HG02973 (cell line): Measurements from ENCODE around the gene INF2.

ENCODE experiments used
- ATAC-seq: cut with Tn5 transposase; IDR thresholded peaks from one replicate; pipeline ENCODE4 v1.9.1; 2021; ENCODE audit warnings: moderate library complexity; ENCODE audit not compliant: unreplicated experiment

INF2 gene

DNA sequence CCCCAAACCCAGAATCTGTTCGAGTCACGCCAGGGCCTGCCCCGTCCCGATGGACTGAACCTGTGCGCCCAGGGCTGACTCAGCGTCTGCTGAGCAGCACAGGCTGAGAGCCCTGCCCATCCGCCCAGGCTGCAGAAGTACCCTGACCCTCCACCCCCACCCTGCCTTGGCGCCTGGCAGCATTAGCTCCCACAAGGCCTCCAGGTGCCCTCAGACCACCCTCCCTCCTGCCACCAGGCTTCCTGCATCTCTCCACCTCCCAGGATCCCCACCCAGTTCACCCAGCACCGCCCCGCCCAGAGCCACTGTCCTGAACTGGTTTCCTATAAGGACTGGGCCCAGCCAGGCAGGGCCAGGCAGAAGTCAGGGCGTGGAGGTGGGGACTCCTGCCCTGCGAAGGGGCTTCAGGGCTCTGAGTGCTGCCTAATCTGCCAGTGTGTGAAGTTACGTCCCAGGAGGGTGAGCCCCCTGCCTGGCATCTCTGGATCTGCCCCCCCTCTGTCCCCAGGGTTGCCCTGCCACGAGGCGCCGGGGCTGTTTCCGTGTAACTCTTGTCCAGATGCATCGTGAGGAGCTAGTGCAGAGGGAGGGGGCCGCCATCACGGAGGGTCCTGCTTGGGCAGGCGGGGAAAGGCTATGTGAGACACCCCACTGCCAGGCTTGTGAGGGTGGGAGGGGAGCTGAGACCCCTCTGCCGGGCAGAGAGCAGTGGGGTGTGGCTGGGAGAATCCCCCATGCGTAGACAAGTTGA lies 43.7 kb downstream of the INF2 start:
- ATAC-seq = no peak

DNA sequence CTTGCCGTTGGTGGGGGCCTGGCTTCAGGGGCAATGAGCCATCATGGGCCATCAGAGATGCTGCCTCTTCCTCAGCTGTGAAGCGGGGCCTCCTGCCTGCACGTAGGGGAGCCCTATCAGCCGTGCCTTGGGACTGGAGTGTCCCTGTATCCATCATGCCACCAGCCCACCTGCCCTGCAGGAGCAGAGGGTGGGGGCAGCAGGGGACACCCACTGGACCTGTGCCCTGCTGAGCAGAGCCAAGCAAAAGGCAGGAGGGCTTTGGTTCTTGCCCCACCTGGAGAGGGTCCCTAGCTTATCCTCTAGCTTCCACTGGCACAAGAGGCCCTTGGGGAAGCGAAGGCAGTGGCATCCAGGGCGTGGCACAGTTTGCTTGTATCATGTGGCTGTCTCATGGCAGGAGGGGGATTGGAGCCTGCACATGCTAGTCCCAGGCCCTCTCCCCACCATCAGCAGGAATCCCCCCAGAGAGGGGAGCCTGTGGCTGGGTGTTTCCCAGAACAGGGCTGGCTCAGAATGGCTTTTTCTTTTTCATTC lies 44.7 kb downstream of the INF2 start:
- no peak for ATAC-seq

DNA sequence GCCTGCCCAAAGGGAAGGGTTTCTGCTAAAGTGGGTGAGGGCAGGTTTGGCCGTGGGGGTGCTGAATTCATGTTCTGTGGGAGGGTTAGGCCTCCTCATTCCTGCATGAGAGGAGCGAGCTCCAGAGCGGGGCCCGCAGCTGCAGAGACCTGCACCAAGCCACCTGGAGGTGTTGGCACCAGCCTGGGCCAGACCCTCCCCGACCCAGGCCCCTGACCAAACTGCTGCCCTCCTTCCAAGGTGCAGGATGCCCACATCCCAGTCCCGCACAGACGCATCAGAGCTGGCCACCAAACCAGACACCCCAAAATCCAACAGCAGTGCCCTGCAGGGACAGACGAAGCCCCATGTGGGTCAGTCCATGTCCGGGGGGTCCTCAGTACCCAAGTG lies 45.2 kb downstream of the INF2 start:
- no peak for ATAC-seq

DNA sequence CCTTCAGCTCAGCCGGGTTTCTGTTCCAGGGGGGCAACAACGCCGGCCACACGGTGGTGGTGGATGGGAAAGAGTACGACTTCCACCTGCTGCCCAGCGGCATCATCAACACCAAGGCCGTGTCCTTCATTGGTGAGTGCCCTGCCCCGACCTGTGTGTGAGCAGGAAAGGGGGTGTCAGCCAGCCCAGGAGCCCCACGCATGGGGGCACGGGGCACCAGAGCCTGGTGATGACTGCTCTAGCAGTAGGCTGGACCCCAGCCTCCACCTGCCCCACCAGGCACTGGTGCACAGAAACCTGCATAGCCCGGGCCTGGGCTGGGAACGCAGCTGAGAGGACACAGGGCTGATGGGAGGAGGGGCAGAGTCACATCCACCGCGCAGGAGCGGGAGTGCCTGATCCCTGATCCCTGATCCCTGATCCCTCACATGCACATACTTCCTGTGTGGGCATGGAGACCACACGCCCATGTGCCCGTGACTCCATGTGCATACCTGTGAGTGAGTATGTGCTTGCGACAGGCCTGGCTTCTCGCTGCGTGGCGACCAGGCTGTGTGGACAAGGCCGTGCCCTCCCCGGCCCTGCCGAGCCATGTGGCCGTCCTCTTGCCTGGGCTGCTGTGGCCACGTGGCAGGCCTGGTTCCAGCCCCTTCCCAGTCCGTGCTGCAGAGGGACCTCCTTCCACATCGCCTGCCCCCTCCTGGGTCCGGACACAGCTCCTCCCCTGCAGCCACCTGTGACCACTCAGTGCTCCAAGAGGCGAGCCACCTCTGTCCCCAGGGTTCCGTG lies 45.8 kb downstream of the INF2 start:
- no peak for ATAC-seq

DNA sequence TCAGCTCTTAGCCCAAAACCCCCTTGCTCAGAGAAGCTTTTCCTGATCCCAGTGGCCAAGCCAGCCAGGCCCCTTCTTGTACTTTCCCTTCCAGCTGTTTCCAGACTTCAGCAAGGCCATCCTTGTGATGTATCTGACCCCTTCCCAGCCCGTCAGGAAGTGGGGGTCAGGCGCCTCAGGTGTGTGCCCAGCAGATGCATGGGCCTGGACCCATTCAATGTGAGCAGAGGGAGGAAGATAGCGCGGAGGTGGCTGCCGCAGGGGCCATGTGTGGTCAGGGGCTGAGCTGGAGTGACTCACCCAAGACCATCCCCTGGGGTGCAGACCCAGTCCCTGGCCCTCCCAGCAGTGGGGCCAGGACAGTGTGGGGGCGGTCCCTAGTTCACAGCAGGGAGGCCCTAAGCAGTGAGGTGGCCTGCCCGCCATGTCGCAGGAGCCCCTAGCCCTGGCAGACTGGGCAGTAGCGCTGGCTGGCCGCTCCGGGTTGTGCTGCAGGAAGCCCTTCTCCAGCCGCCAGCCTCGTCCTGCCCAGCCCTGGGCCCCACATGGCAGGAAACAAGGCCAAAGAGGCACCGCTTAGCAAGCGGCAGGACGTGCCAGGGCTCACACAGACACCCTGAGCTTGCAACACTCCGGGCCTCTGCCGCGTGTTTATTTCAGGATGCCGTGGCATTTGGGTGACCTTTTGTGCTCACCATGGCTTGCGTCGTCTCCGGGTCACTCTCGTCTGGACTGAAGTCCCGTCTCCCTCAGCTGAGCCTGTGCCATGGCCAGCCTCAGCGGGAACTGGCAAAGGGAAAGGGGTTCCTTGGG lies 46.6 kb downstream of the INF2 start:
- no peak for ATAC-seq

DNA sequence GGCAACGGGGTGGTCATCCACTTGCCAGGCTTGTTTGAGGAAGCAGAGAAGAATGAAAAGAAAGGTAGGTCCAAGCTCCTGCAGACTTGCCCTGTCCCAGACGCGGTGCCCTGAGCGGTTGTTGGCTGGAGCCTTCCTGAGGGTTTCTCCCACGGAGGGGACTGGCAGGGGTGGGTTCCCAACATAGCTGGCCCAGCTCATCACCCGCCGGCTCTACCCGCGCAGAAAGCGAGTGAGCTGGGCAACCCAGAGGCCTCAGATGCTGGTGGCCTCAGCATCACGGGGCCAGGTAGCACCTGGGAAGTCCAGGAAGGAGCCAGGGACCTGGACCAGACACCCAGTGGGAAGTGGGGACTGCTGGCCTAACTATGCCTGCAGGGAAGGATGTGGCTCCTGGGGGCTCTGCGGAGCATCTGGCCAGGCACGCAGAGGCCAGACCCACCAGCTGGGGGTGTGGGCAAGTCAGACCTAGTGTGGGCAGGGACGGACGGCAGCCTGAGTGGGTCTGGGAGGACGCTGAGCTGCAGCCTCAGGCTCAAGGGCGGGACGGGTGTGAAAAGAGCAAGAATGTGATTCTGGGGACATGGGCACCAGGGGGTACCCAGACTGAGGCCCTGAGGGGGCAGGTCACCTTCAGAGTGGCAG lies 49.1 kb downstream of the INF2 start:
- ATAC-seq = no peak

DNA sequence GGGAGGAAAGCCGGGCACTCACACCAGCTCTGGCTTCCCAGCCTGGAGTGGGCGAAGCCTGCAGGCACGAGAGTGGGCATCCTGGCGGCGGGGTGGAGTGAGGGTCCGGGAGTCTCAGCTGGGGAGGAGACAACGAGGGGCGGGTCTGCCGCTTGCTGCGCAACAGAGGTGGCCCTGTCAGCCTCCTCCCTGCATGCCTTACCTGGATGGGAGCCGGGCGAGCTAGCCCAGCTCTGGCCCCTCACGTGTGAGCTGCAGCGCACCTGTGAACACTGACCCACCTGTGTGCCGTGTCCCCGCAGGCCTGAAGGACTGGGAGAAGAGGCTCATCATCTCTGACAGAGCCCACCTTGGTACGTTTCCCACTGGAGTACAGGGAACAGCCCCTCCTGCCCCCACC lies 49.6 kb downstream of the INF2 start:
- ATAC-seq = no peak

DNA sequence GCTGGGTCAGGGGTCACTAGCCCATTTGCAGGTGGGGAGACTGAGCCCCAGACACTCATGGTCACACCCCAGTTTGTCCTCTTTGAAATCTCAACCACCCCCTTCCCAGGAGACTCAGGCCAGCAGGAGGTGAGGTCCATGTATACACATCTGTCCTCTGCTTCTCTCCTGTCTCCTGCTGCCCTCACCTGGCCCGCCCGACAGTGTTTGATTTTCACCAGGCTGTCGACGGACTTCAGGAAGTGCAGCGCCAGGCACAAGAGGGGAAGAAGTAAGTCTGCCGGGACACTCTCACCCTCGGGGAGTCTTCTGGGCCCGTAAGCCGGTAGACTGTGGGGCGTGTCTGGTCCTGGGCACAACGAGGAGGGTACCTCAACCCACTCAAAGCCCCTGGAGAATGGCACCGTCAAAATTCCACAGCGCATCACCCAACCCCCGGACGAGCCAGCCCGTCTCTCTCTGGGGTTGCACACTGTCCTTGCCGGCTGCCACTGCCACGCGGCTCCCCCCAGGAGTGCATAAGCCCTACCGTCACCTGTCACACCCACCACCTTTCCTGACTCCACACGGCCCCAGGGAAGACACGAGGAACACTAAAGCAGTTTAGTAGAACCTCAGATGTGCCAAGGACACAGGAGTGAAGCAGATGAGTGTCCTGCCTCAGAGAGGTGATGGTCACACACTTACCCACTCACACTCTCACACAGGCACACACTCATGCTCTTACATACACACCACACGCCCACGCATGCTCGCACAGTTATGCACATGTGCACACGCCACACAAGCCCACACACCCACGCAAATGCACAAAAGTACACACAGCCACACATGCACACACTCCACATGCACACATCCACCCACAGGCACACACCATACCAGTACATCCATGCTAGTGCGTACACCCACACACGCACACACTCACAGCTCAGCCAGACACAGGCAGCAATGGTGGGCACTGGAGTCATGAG lies 50.4 kb downstream of the INF2 start:
- ATAC-seq = no peak

DNA sequence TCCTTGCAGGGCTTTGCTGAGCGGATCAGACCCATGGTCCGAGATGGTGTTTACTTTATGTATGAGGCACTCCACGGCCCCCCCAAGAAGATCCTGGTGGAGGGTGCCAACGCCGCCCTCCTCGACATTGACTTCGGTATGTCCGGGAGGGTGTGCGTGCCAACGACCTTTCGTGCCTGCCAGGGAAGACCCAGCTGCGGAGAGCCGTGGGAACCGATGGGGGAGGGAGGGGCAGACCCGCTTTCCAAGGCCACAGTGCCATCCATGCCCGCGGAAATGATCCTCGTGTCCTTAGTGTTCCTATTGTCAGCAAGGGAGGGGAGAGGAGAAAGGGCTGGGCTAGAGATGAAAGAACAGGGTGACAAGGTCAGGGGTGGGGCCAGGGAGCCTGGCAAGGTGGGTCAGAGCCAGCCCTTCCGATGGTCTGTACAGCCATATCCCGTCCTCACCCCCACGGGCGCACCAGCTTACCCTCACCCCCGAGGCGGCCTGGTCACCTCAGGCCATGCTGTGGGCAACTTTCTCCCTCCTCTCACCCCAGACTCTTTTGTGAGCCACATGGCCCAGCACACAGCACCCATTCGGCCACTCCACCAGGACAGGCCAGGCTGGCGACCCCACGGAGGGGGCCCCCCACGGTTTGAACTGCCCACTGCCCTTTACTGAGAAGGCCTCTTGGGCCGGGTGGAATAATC lies 51.8 kb downstream of the INF2 start:
- no peak for ATAC-seq

DNA sequence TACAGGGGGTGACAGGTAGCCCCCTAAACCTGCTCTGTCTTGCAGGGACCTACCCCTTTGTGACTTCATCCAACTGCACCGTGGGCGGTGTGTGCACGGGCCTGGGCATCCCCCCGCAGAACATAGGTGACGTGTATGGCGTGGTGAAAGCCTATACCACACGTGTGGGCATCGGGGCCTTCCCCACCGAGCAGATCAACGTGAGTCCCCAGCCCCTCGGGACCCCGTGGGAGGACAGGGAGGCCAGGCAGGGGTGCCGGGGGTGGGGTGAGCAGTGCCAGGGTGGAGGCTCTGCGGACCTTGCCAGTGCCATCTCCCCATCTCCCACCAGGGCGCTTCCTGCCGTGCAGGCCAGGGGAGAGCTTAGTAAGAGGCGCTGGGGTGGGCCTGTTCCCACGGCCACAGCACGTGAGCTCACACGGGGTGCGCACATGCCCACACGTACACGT lies 52.4 kb downstream of the INF2 start:
- ATAC-seq = no peak

DNA sequence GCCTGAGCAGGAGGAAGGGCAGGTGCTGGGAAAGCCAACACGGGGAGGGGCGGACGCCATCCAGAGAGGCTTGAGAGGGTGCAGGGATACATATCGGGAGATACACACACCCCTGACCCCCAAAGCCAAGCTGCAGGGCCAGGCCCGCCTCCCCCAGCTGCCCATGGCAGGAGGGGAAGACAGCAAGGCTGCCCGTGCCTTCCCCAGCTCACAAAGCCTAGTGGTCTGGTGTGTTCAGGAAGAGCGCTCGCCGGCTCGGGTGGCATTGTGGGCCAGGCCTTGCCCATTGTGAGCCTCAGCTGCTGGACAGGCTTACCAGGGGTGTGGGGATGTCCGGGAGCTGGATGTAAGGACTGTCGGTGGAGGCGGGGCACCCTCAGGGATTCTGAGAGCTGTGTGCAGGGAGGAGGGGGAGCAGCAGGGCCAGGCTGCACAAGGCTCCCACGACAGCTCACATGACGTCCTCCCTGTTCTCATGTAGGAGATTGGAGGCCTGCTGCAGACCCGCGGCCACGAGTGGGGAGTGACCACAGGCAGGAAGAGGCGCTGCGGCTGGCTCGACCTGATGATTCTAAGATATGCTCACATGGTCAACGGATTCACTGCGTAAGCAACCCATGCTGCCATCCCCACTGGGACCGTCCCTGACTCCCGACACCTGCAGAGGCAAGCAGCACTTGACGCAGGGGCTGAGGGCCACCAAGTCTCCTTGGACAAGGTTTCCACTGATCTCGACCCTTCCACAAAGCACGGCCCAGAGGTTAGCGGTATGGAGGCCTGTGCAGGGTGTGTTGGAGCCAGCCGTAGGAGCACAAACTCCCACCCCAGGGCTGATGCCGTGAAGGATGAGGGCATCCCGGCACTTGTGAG lies 53.4 kb downstream of the INF2 start:
- ATAC-seq = no peak

DNA sequence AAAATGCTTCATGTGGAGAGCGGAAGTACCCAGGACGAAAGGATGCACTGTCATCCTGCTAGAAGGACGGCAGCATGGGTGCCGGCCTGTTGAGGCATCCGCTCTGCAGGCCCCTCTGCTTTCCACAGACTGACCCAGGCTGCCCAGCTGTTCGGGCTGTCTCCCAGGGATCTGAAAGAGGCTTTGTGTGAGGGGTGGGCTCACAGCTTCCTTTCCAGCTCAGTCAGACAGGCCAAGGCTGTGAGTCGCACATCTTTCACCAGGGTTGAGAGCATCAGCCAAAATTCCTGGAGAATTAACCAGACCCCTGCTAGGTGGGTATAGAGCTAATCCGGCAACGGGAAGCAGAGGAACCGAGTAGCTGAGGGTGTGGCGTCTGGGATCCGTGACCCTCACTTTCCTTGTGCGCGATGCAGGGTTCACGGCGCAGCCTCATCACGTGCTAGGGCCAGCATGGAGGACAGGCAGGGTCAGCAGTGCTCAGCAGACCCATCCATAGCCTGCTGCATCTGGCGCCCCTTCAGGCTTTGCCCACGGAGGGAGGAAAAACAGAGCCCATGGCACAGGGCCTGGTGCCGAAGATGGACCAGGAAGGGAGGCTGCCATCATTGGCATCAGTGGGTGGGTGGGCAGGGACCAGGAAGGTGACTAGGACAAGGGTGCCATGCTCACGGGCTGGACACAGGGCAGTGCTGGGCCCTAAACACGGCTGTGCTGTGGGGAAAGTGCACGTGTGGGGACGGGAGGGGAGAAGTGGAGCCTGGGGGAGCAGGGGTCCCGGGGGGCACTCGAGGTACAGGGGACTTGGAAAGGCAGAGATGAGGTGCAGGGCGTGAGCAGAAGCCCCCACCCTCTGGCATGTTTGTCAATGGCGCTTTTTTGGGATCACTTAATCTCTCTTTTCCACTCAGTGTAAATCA lies 54.3 kb downstream of the INF2 start:
- ATAC-seq = no peak

DNA sequence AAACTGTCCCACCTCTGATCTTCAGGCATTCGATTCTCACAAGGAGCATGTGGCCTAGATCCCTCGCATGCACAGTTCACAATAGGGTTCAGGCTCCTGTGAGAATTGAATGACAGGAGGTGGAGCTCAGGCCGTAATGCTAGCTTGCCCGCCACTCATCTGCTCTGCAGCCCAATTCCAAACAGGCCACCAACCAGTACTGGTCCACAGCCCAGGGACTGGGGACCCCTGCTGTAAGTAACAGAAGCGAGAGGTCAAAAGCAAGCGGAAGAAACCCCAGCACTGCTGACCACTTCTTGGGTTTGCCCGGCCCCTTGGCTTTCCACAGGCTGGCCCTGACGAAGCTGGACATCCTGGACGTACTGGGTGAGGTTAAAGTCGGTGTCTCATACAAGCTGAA lies 55.1 kb downstream of the INF2 start:
- ATAC-seq = no peak

DNA sequence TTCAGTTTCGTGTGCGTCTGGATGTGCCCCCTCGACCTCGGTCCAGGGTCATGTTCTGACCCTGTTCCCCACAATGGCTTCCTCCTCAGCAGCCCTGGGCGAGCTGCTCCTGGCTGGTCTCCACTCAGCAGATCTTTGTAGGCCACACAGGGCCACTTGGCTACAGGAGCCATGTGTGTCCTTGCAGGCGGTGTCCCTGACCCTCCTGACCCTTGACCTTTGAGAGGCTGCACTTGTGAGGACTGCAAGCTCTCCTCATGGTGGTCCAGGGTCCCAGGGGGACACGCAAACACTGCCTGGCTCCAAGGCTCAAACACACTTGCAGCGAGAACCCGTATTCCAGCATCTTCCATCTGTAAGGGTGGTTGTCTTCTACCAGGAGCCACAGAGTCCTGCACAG lies 56.0 kb downstream of the INF2 start:
- ATAC-seq = no peak

DNA sequence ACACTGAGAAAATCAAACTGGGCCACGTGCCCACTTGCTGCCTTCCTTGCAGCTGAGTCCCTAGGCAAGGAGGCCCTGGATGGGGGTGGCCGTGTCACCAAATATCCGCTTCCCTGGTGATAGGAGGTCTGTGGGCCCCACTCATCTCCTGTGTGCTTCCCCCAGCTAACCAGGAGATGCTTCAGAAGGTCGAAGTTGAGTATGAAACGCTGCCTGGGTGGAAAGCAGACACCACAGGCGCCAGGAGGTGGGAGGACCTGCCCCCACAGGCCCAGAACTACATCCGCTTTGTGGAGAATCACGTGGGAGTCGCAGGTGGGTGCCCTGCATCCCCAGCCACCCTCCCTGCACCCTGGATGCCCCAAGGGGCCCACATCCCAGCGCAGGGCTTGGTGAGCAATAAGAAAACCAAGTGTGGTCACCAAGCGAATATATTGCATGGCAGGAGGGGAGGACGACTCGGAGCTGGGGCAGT lies 56.7 kb downstream of the INF2 start:
- no peak for ATAC-seq

DNA sequence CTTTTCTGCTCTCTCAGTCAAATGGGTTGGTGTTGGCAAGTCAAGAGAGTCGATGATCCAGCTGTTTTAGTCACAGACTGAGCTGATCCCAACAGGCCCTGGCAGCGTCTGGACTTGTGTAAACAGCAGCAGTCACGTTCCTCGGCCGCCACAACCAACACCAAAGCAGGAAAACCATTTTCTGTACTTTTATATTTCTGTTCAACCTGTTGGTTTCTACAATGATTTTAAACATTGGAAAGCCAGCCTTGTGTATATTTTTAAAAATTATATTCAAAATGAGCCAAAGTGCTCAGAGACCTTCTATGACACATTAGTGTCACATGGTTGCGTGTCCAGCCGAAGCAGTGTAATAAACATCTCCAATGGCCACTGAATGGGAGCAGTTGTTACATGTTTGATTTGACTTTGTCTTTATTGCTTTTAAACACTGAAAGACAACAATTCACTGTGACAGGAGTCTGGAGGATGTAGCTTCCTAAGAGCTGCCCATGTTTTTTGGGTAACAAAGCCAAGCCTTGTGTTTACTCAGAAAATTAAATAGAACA lies 57.6 kb downstream of the INF2 start:
- ATAC-seq = no peak

DNA sequence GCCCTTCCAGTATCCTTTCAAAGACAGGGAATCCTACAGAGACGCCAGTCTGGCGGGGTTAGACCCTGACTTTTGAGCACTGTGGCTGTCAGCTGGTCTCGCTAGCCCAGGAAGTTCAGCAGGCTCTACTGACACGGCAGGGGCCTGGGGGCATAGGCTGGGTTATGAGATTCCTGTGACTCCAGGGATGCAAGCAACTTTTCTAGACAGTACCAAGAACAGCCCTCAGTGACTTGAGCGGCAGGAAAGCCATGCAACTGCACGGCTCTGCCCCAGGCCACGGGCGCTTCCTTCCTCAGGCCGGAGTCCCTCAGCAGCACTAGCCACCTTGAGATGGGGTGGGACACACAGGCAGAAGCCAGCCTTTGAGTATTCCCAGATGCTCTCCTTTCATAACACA lies 58.5 kb downstream of the INF2 start:
- no peak for ATAC-seq
